GM19099 (cell line): Measurements from ENCODE around the gene BLTP3A.

ENCODE experiments used
- POLR2A ChIP-seq: IDR thresholded peaks from 3 replicates; pipeline ENCODE4 v1.6.1; 2011; ENCODE audit warnings: low read depth; ENCODE audit not compliant: insufficient read length; ENCODE audit errors: extremely low read depth

BLTP3A gene

GRCh38 chr6:34791164-34791700 is 651 bp upstream of the BLTP3A start:
- no peak for TF ChIP-seq POLR2A

DNA sequence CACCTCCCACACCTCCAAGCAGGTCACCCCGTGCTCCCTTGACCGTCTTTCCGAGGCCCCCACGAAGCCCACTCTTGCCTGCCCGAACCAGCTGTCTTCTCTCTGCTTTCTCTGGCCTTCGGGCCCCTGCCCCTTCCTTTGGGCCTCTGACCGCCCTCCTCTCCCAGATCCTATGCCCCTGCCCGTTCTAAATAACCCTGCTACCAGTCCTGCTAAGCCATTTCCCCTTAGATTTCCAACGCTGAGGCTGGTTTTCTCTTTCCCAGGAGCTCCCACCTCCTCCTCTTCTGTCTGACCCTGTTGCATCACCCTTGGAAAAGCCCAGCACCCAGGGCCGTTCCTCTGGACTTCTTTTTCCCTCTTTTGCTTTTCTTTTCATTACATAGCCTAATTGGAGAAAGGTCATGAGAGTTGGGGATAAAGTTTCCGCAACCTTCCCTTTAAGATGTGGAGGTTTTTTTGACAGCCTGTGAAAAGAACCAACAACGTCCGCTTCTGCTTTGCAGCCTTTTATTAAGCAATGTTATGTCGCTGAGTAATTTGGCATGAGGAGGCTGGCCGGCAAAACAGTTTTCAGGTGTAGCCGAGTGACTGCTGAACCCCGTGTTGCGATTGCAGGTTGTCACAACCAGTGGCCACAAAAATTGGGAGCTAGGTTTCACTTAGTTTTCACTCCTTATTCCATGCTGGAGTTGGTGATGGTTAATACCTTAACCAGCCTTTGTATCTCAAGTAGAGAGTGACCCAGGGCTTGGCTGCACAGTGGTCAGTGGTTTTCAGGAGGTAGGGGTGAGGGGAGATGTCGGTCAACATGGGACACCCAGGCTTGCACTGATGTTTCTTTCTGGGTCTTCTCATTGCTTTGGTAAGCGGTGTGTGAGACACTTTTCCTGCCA is 970 bp downstream of the BLTP3A start:
- TF ChIP-seq POLR2A: no peak

DNA sequence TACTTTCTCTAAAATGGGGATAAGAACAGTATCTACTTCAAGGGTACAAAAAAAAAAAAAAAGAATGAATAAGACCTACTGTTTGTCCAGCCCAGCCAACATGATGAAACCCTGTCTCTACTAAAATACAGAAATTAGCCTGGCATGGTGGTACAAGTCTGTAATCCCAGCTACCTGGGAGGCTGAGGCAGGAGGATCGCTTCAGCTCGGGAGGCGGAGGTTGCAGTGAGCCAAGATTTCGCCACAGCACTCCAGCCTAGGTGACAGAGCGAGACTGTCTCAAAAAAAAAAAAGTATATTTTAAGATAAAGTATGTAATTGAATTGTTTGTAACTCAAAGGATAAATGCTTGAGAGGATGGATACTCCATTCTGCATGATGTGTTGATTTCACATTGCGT is 2.0 kb downstream of the BLTP3A start:
- no peak for TF ChIP-seq POLR2A

DNA sequence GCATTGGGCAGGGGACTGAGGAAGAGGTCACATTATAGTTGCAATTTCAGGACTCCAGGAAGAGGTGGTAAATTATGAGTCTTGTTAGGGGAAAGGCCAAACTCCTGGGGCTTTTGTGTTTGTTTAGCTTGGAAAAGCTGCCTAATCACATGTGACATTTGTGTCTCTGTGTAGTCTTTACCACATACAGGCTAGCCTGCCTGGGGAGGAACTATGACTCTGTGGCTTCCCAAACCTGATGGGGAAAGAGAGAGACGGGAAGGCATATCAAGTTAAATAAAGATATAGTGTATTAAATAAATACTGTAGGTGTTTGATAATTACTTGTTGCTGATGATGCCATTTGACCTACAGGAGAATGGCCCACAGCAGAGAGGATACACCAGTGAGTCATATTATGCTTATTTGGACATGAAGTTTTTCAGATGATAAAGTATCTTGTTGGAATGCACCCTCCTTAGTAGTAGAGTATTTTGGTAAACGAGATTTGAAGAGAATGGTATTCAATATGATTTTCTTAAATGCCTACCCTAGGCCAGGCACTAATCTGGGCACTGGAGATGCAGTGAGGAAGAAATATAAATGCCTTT is 4.0 kb downstream of the BLTP3A start:
- TF ChIP-seq POLR2A: no peak

DNA sequence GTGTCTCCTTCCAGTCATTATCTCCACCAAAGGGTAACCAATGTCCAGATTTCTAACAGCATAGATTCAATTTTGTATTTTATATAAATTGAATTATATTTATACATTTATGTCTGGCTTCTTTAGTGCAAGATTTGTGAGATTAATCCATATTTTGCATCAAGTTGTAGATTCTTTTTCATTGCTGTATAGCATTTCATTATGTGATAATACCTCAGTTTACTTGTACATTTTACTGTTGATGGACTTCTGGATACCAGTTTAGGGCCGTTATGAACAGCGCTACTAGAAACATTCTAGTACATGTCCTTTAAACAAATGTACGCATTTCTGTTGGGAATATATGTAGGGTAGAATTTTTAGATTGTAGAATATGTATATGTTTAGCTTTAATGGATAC is 6.2 kb downstream of the BLTP3A start:
- no peak for TF ChIP-seq POLR2A

DNA sequence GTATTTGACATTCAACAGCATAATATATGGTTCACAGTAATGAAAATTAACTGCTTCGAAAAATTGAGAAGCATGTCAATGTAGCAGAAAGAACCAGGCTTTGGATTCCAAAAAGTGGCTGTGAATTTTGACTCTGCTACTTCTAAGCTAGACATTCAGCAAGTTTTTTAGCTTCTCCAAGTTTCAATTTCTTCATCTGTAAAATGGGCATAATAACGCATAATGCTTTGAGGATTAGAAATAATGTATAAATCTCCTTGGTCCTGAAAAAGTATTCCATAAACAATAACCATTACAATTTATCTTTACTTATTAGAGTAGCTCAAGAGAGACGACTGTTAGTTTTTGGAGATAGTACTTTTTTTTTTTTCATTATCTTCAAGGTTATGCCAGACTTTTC is 7.7 kb downstream of the BLTP3A start:
- TF ChIP-seq POLR2A: no peak

GRCh38 chr6:34804543-34804942 is 12.7 kb downstream of the BLTP3A start:
- TF ChIP-seq POLR2A: no peak

GRCh38 chr6:34806738-34807453 is 15.0 kb downstream of the BLTP3A start:
- no peak for TF ChIP-seq POLR2A

DNA sequence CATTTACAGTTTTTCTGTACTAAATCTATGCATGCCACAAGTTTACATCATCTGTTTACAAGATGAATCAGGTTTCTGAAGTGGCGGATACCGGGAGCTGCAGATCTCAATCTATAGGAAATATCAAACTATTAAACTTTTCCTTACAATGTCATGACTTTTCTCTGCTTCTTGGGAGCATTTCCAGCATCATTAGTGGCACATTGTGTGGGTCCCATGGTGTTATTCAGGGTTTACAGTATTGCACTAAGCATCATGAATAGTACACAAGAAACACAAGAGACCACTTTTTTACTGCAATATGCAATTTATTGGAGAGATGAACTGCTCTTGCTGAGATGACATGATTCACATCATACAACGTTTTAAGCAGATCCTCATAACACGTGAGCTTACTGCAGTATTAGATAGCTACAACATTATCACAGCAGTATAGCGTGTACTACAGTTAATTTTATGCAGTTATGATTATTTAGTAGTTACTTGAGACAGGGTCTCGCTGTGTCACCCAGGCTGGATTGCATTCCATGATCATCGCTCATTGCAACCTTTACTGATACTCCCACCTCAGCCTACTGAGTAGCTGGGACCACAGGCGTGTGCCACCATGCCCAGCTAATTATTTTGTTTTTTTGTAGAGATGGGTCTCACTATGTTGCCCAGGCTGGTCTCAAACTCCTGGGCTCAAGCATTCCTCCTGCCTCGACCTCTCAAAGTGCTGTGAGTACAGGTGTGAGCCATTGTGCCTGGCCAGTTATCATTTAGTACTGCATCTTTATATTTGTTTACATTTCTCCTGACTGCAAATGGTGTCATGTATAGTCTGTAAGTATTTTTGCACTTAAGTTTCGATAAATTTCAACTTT is 18.4 kb downstream of the BLTP3A start:
- no peak for TF ChIP-seq POLR2A

DNA sequence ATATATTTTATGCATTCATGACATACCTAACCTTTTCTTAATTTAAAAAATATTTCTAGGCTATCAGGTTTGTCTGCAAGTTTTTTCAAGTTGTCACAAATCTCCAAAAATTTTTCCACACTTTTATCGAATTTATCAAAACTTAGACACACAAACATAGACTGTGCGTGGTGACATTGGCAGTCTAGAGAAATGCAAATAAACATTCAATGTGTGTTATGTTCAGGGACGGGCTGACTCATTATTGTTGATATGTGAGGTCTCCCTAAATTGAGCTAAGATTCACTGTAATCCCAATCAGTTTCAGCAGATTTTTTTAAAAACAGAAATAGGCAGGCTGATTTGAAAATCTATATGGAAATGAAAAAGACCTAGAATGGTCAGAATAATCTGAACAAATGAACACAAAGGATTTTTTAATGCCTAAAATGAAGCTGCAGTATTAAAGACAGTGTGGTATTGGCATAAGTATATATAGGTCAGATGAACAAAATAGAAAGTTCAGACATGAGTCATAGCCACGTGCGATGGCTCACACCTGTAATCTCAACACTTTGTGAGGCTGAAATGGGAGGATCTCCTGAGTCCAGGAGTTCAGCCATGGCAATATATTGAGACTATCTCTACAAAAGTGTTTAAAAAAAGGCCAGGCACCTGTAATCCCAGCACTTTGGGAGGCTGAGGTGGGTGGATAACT is 19.2 kb downstream of the BLTP3A start:
- no peak for TF ChIP-seq POLR2A

GRCh38 chr6:34813028-34813713 is 21.3 kb downstream of the BLTP3A start:
- no peak for TF ChIP-seq POLR2A

DNA sequence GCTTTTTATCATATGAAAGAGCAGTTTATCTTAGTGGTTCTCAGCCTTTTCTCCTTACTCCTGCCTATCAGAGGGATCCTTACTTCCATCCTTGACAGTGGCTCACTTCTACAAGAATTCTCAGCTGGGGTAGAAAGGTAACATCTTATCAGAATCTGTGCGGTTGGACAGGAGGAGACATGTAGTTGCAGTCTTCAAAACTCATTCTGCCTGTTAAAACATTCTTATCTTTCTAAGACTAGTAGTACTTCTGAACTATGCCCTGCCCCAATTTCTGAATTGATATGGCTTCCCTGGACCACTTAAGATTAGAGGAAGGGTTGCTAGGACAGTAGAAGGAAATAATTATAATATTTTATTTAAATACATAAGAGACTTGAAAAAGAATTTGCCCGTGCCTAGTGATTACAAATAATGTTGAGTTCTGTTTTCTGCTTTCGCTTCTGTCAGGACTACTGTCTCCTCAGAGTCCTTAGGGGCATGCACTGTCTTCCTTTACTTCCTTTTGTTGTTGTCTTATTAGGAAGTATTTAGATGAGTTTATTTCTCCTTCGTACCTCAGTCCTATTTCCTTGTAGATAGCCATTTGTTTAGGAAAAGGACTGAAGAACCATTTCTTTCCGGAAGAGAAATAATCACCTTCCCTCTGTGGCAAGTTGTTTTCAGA is 24.9 kb downstream of the BLTP3A start:
- TF ChIP-seq POLR2A: no peak

GRCh38 chr6:34817446-34817845 is 25.6 kb downstream of the BLTP3A start:
- TF ChIP-seq POLR2A: no peak
